PC-3 (cell line): ENCODE data around the gene RIMBP2. TPM values are rescaled to one million over a fixed set of nuclear protein-coding genes. Genes with fewer than 3 reads are reported as not detected.

Experiments
- ATAC-seq: fragments of 200-7000 bp; cut with Tn5 transposase; 2 replicates; pipeline ENCODE4 v1.9.1; 2020; ENCODE audit warnings: mild to moderate bottlenecking, moderate library complexity
- BruUV-seq: library from RNA; stranded (reverse); fragments of 400-500 nt; replicated peaks from 2 replicates; lab custom pipeline; 2021; lab: Mats Ljungman, UMichigan
- CTCF ChIA-PET: fragments of 300-600 bp; sonication (Branson Sonifier 250); formaldehyde crosslinking; loops from one replicate; lab custom pipeline; 2022; ENCODE audit warnings: antibody characterized with exemption; lab: Charles Lee
- POLR2A ChIA-PET: fragments of 300-600 bp; sonication (Branson Sonifier 250); formaldehyde crosslinking; loops from one replicate; lab custom pipeline; 2022; ENCODE audit warnings: antibody characterized with exemption; ENCODE audit not compliant: unreplicated experiment; lab: Charles Lee
- DNase-seq: peaks from one replicate; pipeline ENCODE4 v3.0.0-alpha.2; 2015
- H2AFZ ChIP-seq: fragments of 300-600 bp; sonication (generic); 2 replicates; pipeline ENCODE4 v1.6.0; 2016; ENCODE audit warnings: antibody characterized with exemption, low read length
- H3F3A ChIP-seq: fragments of 300-600 bp; sonication (generic); one replicate; pipeline ENCODE4 v1.6.0; 2017; ENCODE audit warnings: antibody characterized with exemption, low read length, control low read depth, mild to moderate bottlenecking; ENCODE audit not compliant: unreplicated experiment
- H3K27ac ChIP-seq: fragments of 300-600 bp; sonication (generic); 2 replicates; pipeline ENCODE4 v1.5.1; 2016; ENCODE audit warnings: mild to moderate bottlenecking, low read length
- H3K27me3 ChIP-seq: fragments of 300-600 bp; sonication (generic); 2 replicates; pipeline ENCODE4 v1.6.1; 2016; ENCODE audit warnings: low read length, mixed read lengths
- H3K36me3 ChIP-seq: fragments of 300-600 bp; sonication (generic); 2 replicates; pipeline ENCODE4 v1.6.1; 2016; ENCODE audit warnings: low read depth, mixed run types, low read length, mixed read lengths
- H3K4me1 ChIP-seq: fragments of 300-600 bp; sonication (generic); 2 replicates; pipeline ENCODE4 v1.5.1; 2016; ENCODE audit warnings: low read length; ENCODE audit not compliant: insufficient read depth
- H3K4me2 ChIP-seq: fragments of 300-600 bp; sonication (generic); 2 replicates; pipeline ENCODE4 v1.6.0; 2016; ENCODE audit warnings: low read length
- H3K4me3 ChIP-seq: fragments of 300-600 bp; sonication (generic); 2 replicates; pipeline ENCODE4 v1.5.1; 2016; ENCODE audit warnings: mild to moderate bottlenecking, low read length, mixed read lengths
- H3K79me2 ChIP-seq: fragments of 300-600 bp; sonication (generic); 2 replicates; pipeline ENCODE4 v1.6.1; 2017; ENCODE audit warnings: low read length, mixed read lengths
- H3K9ac ChIP-seq: fragments of 300-600 bp; sonication (generic); 2 replicates; pipeline ENCODE4 v1.6.0; 2016; ENCODE audit warnings: mild to moderate bottlenecking, low read length
- H3K9me2 ChIP-seq: fragments of 300-600 bp; sonication (generic); replicated peaks from 2 replicates; pipeline ENCODE4 v1.6.1; 2016; ENCODE audit warnings: mixed run types, low read length, mixed read lengths
- H3K9me3 ChIP-seq: fragments of 300-600 bp; sonication (generic); 2 replicates; pipeline ENCODE4 v1.6.1; 2016; ENCODE audit warnings: low read length, mixed read lengths
- H4K20me1 ChIP-seq: fragments of 300-600 bp; sonication (generic); 2 replicates; pipeline ENCODE4 v1.6.1; 2016; ENCODE audit warnings: low read length, mixed read lengths
- CTCF ChIP-seq: fragments of 300-600 bp; sonication (generic); conservative IDR thresholded peaks from 2 replicates; pipeline ENCODE4 v1.5.1; 2017; ENCODE audit warnings: antibody characterized with exemption, low read depth, mild to moderate bottlenecking, low read length
- EZH2 ChIP-seq: fragments of 300-600 bp; sonication (generic); IDR thresholded peaks from one replicate; pipeline ENCODE4 v1.6.1; 2017; ENCODE audit warnings: antibody characterized with exemption, mild to moderate bottlenecking, low read length; ENCODE audit not compliant: unreplicated experiment
- EZH2phosphoT487 ChIP-seq: fragments of 300-600 bp; sonication (generic); IDR thresholded peaks from 2 replicates; pipeline ENCODE4 v1.6.1; 2018; ENCODE audit warnings: mild to moderate bottlenecking, antibody characterized with exemption, low read length, borderline replicate concordance
- intact Hi-C: fragments of 100-400 bp; cut with micrococcal nuclease; formaldehyde crosslinking; loops from 2 replicates; pipeline ENCODE4 v1.9.0; 2023
- total RNA-seq: library from RNA; depleted of rRNA; stranded (reverse); fragments of >200 nt; gene quantifications from 2 replicates; pipeline ENCODE4 v1.2.3, GENCODE V29; 2014

The RIMBP2 gene
- total RNA-seq, 1 experiment from 2014 or later: not detected

- H3K4me1 ChIP-seq: no peaks in the 10 kb centered on the region
- no peaks in the 10 kb centered on the region for H3F3A ChIP-seq
- H3K9me2 ChIP-seq: no peaks in the 10 kb centered on the region
- intact Hi-C loops: no loop called here
- no peak for ATAC-seq
- TF ChIP-seq EZH2phosphoT487 (no peak), EZH2 (no peak), CTCF (no peak)
- H2AFZ ChIP-seq: no peak overlapping the region
- DNase-seq: no peak
- POLR2A ChIA-PET: no interaction called here
- no TSS peak for BruUV-seq
- H3K79me2 ChIP-seq: no peaks in the 10 kb centered on the region
- 0 out of 2 replicates have a peak, but pooled peaks cover 6% of the 10 kb centered on the region for H3K27me3 ChIP-seq
- no peaks in the 10 kb centered on the region for H4K20me1 ChIP-seq
- no peaks in the 10 kb centered on the region for H3K9me3 ChIP-seq
- no peak overlapping the region for H3K4me2 ChIP-seq
- CTCF ChIA-PET: no interaction called here
- H3K9ac ChIP-seq: no peak overlapping the region
- H3K4me3 ChIP-seq: no peak overlapping the region
- no peaks in the 10 kb centered on the region for H3K36me3 ChIP-seq
- H3K27ac ChIP-seq: no peak overlapping the region
These were observed 4.3 kb downstream of the RIMBP2 start for GRCh38 chr12:130711756-130712155.

GRCh38 chr12:130710733-130711080 is 5.4 kb downstream of the RIMBP2 start:
- TF ChIP-seq EZH2: no peak
- no peak for TF ChIP-seq CTCF
- no peak for TF ChIP-seq EZH2phosphoT487

GRCh38 chr12:130709971-130710732 is 5.9 kb downstream of the RIMBP2 start:
- ATAC-seq (no peak), DNase-seq (no peak)
- Histone ChIP-seq H4K20me1 (no peaks in the 10 kb centered on the region), H3K4me1 (no peaks in the 10 kb centered on the region), H3K9ac (no peak overlapping the region), H3K36me3 (no peaks in the 10 kb centered on the region), H3K79me2 (no peaks in the 10 kb centered on the region), H3K9me3 (no peaks in the 10 kb centered on the region), H3K27ac (no peak overlapping the region), H3F3A (no peaks in the 10 kb centered on the region), H3K27me3 (0 out of 2 replicates have a peak, but pooled peaks cover 6% of the 10 kb centered on the region), H2AFZ (no peak overlapping the region), H3K4me2 (no peak overlapping the region), H3K4me3 (no peak overlapping the region), H3K9me2 (no peaks in the 10 kb centered on the region)
- TF ChIP-seq EZH2 (no peak), EZH2phosphoT487 (no peak), CTCF (no peak)
- ChIA-PET POLR2A (no interaction called here), CTCF (no interaction called here)
- no TSS peak for BruUV-seq
- intact Hi-C loops: no loop called here

More at GRCh38 chr12:130710733-130711080, 5.4 kb downstream of the RIMBP2 start:
- H3F3A ChIP-seq: no peaks in the 10 kb centered on the region
- DNase-seq (no peak), ATAC-seq (no peak)
- H3K9ac ChIP-seq: no peak overlapping the region
- no peaks in the 10 kb centered on the region for H4K20me1 ChIP-seq
- H3K79me2 ChIP-seq: no peaks in the 10 kb centered on the region
- no peak overlapping the region for H3K27ac ChIP-seq
- ChIA-PET CTCF (no interaction called here), POLR2A (no interaction called here)
- H3K36me3 ChIP-seq: no peaks in the 10 kb centered on the region
- 0 out of 2 replicates have a peak, but pooled peaks cover 6% of the 10 kb centered on the region for H3K27me3 ChIP-seq
- no peak overlapping the region for H3K4me2 ChIP-seq
- intact Hi-C loops: no loop called here
- no peaks in the 10 kb centered on the region for H3K4me1 ChIP-seq
- BruUV-seq: no TSS peak
- H3K9me2 ChIP-seq: no peaks in the 10 kb centered on the region
- H3K9me3 ChIP-seq: no peaks in the 10 kb centered on the region
- H2AFZ ChIP-seq: no peak overlapping the region
- H3K4me3 ChIP-seq: no peak overlapping the region
